GM12873 (cell line): ENCODE measurements around the gene CNKSR2.

Experiments used
- CTCF ChIP-seq: IDR thresholded peaks from 2 replicates; pipeline ENCODE4 v1.5.1; 2012; ENCODE audit warnings: low read depth, mild to moderate bottlenecking, moderate library complexity, low read length, control low read depth; ENCODE audit not compliant: insufficient read depth; ENCODE audit errors: missing control alignments

Gene CNKSR2

GRCh38 chrX:21559417-21559816 is 185.2 kb downstream of the CNKSR2 start:
- no peak for TF ChIP-seq CTCF

- no peak for TF ChIP-seq CTCF
These were observed 190.8 kb downstream of the CNKSR2 start for GRCh38 chrX:21565025-21565424.

- no peak for TF ChIP-seq CTCF
These were observed 200.6 kb downstream of the CNKSR2 start for GRCh38 chrX:21574793-21575192.

- TF ChIP-seq CTCF = no peak
These were observed 207.3 kb downstream of the CNKSR2 start for GRCh38 chrX:21581479-21581878.

GRCh38 chrX:21586001-21586400 is 211.8 kb downstream of the CNKSR2 start:
- no peak for TF ChIP-seq CTCF

- no peak for TF ChIP-seq CTCF
These were observed 216.0 kb downstream of the CNKSR2 start for GRCh38 chrX:21590012-21590776.

GRCh38 chrX:21606002-21606401 is 231.8 kb downstream of the CNKSR2 start:
- TF ChIP-seq CTCF = no peak

GRCh38 chrX:21610168-21610567 is 235.9 kb downstream of the CNKSR2 start:
- TF ChIP-seq CTCF = no peak
